Motor neuron (in vitro differentiated cells): ENCODE results near the gene APOBEC4. TPM values are rescaled to one million over a fixed set of nuclear protein-coding genes. Genes with fewer than 3 reads are reported as not detected.

Experiments used
- ATAC-seq, 8 experiments: fragments of 200-7000 bp; cut with Tn5 transposase; replicated peaks in 6 of 8; 2 replicates each; pipeline ENCODE4 v1.8.0; 2021; ENCODE audit warnings: mild to moderate bottlenecking in 8 of 8, moderate library complexity in 8 of 8
- H3K27ac ChIP-seq, 2 donors: fragments of 250-450 bp; sonication (Bioruptor Pico); 2 replicates each; pipeline ENCODE4 v1.9.0; 2021; ENCODE audit warnings: antibody characterized with exemption in 2 of 2, mild to moderate bottlenecking in 2 of 2, moderate library complexity in 1 of 2
- H3K4me1 ChIP-seq, 2 donors: fragments of 250-450 bp; sonication (Bioruptor Pico); replicated peaks in 1 of 2; 2 replicates each; pipeline ENCODE4 v1.6.1; 2021; ENCODE audit warnings: antibody characterized with exemption in 2 of 2, mild to moderate bottlenecking in 2 of 2, moderate library complexity in 1 of 2
- H3K4me3 ChIP-seq, 5 donors: fragments of 250-450 bp; sonication (Bioruptor Pico); 2 replicates each; pipeline ENCODE4 v1.9.0; 2021; ENCODE audit warnings: antibody characterized with exemption in 5 of 5, mild to moderate bottlenecking in 5 of 5, moderate library complexity in 4 of 5
- WGBS, 10 experiments: fragments of 450-650 bp; shearing (Covaris generic); methylation state at CpG; one replicate each; pipeline ENCODE4 v1.0.0; 2022; 5-methylcytosine and 5-hydroxymethylcytosine counted together
- in situ Hi-C, 9 experiments: fragments of 400-800 bp; cut with MboI; loops; one replicate each; pipeline ENCODE4 v1.15.0; 2021; ENCODE audit warnings: low sequenced_read_pairs in 9 of 9, low pct_unique_long_range_greater_than_20kb in 2 of 9; ENCODE audit not compliant: unreplicated experiment in 9 of 9
- total RNA-seq, 8 experiments: library from RNA; unstranded; fragments of 300-600 nt; gene quantifications; 2 replicates each; pipeline versions ENCODE4 v1.2.3 to v1.2.4, GENCODE V29; 2022

Gene APOBEC4
- total RNA-seq, 8 experiments from 2014 or later: 0.42 to 7.2 (median 1.4) TPM

DNA sequence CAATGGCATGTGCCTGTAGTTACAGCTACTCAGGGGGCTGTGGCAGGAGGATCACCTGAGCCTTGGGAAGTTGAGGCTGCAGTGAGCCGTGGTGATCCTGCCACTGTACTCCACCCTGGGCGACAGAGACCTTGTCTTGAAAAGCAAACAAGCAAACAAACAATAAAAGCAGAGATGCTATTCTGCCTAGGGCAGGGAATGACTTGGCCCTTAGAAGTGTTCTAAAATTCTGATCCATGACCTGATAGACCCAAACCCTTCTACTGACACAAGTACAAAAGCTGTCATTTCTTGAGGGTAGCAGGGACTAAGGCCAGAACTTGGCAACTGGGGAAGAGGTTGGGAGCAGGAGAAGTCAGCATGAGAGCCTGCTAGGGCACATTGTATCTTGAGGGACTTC lies 47.2 kb downstream of the APOBEC4 start:
- in situ Hi-C loops: loop anchor here in 1 of 9 experiments (25.0 kb wide), 1 partner anchor 319 kb away; no protein-coding TSS in a partner anchor
- H3K27ac ChIP-seq: no peak overlapping the region
- ATAC-seq: no peak
- no peaks in the 10 kb centered on the region for H3K4me1 ChIP-seq
- no peak overlapping the region for H3K4me3 ChIP-seq
- WGBS, 10 experiments: 87 to 100% (median 95%) methylated on average over 1 to 2 of the region's 2 CpGs; no CpG with 5 or more reads in 5 of the 10 experiments

DNA sequence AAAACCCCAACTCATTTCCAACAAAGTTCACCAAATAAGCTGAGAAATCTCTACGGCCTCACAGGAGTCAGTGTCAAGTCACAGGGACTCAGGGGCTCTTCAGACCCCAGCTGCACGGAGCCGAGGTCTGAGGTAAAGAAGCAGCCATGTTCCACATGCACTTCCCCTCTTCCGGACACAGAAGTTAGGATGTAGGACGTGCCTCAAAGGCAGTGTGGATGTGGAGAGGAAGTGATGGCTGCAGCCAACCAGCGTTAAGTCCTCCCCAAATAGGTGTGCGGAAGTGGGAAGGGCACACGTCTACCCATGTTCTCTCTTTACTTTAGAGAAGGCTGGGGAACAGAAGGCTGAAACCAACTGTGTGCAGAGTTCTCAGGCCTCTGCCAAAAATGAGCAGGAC lies 48.3 kb downstream of the APOBEC4 start:
- WGBS, 10 experiments: 70 to 100% (median 93%) methylated on average over 2 to 5 of the region's 8 CpGs; no CpG with 5 or more reads in 3 of the 10 experiments
- no peak for ATAC-seq
- Histone ChIP-seq H3K27ac (no peak overlapping the region), H3K4me1 (no peaks in the 10 kb centered on the region), H3K4me3 (no peak overlapping the region)
- in situ Hi-C loops: loop anchor here in 1 of 9 experiments (25.0 kb wide), 1 partner anchor 318 kb away; no protein-coding TSS in a partner anchor

DNA sequence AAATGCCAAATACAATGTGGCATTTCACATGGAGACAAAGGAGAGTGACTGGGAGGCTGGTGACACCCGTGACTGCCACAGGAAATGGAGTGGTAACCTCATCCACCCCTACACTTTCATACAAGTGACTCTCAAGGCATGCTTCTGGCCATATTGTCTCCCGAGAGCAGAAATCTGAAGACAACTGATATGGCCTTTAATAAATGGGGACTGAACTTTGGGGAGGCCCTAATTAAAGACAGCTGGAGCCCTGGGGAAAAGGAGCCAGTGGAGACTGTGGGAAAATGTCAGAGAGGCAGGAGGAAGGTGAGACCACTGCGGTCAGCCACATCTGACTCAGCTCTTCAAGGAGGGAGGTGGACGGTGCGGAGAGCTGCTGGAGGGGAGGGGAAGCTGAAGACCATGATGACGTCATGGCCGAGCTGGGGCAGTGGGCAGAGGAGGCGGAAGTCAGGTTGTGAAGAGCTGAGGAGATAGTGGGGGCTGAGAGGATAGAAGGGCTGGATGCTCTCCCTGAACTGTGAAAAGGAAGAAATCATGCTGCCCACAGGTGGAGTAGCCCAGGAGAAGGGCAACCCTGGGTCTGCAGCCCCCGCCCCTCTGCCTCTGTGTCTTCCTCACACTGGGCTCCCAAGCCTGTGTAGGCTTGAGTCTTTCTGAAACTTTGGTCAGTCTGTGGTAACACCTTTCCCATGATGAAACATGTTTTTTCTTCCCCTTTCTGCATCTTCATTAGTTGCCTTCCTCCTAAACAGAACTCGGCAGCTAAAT lies 48.9 kb downstream of the APOBEC4 start:
- Histone ChIP-seq H3K4me1 (no peaks in the 10 kb centered on the region), H3K27ac (no peak overlapping the region), H3K4me3 (no peak overlapping the region)
- in situ Hi-C loops: loop anchor here in 1 of 9 experiments (25.0 kb wide), 1 partner anchor 317 kb away; no protein-coding TSS in a partner anchor
- WGBS, 10 experiments: 17 to 100% (median 75%) methylated on average over 1 to 10 of the region's 10 CpGs; no CpG with 5 or more reads in 2 of the 10 experiments
- ATAC-seq: peak in 3 of 8 experiments; percentile 52 to 86 (median 74)

DNA sequence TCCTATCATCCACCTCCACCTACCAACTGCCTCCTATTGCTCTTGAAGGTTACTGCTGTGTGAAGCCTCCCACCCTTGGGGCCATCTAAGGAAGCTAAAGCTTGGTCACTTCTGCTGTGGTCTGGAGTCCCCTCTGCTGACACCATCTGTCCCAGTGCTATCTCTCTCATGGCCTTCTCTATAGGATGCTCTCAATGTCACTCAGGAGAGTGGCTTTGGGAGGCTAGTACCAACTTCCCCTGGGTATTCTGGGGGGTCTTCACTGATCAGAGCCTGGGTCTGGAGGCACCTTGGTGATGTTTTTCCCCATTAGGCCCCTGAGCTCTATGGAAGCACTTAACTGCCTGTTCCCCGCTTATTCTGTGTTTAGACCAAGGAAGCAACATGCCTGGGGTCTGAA lies 50.6 kb downstream of the APOBEC4 start:
- Histone ChIP-seq H3K4me1 (no peaks in the 10 kb centered on the region), H3K4me3 (no peak overlapping the region), H3K27ac (no peak overlapping the region)
- WGBS, 10 experiments: 80 to 100% (median 100%) methylated on average over 1 of the region's 1 CpG; no CpG with 5 or more reads in 5 of the 10 experiments
- no peak for ATAC-seq
- in situ Hi-C loops: loop anchor here in 1 of 9 experiments (25.0 kb wide), 1 partner anchor 315 kb away; no protein-coding TSS in a partner anchor

DNA sequence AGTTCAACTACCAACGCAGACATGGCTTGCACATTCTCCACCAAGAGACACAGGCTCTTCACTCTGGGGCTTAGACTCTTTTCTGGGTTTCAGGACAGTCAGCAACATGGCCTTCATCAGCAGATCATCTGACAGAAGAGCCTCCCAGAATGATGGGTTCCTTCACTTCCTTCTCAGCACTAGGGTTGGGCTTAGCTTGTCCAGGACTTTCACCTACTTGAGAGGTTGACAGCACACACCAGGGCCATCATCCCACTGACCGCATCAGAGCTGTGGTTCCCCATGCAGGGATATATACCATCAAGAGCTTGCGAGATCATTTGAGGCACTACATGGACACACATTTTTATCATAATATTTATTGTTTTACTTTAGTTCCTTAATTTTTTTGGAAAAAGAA lies 52.5 kb downstream of the APOBEC4 start:
- in situ Hi-C loops: loop anchor here in 1 of 9 experiments (25.0 kb wide), 1 partner anchor 313 kb away; no protein-coding TSS in a partner anchor
- Histone ChIP-seq H3K4me3 (no peak overlapping the region), H3K27ac (no peak overlapping the region), H3K4me1 (no peaks in the 10 kb centered on the region)
- no peak for ATAC-seq
- WGBS, 10 experiments: 0 to 100% (median 100%) methylated on average over 1 to 3 of the region's 3 CpGs; no CpG with 5 or more reads in 1 of the 10 experiments

DNA sequence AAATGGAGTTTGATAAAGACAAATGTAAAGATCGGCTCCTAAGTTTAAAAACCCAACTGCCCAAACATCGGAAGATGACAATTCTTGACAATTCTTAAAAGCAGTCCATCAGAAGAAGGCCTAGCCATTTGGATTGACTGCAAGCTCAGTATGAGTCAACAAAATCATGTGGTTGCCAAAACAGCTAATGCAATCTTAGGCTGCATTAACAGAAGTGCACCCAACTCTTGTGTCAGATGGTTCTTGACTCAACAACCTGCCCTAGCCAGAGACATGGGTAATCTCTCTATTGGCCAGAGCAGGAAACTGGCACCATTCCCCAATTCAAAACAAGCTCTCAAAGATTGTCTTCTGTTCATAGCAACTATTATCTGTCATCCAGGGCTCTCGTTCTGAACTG lies 53.0 kb downstream of the APOBEC4 start:
- Histone ChIP-seq H3K27ac (no peak overlapping the region), H3K4me1 (no peaks in the 10 kb centered on the region), H3K4me3 (no peak overlapping the region)
- in situ Hi-C loops: loop anchor here in 1 of 9 experiments (25.0 kb wide), 1 partner anchor 313 kb away; no protein-coding TSS in a partner anchor
- peak in 2 of 8 experiments; percentile 85 to 87 for ATAC-seq
- WGBS, 10 experiments: 13 to 95% (median 82%) methylated on average over 1 to 3 of the region's 3 CpGs; no CpG with 5 or more reads in 1 of the 10 experiments

DNA sequence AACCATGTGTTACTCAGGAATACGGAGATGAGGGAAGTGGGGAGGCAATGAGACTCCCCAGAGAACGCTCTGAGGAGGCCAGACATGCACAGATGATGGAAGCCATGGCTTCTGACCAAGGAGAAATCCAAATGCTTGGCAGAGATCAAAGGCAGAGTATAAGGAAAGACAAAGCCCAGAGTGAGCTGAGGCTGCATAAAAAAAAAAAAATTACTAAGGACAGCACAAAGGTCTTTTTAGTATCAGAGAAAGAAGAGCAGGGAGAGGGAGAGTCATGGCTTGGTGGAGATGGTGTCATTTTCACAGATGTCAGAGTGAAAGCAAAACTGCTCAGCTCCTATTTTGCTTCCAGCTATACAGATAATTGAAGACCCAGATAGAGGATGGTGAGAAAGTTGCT lies 54.7 kb downstream of the APOBEC4 start:
- WGBS, 10 experiments: 29 to 83% (median 58%) methylated on average over 1 to 2 of the region's 2 CpGs; no CpG with 5 or more reads in 1 of the 10 experiments
- Histone ChIP-seq H3K27ac (no peak overlapping the region), H3K4me1 (no peaks in the 10 kb centered on the region), H3K4me3 (no peak overlapping the region)
- in situ Hi-C loops: no loop called here
- ATAC-seq: peak in 1 of 8 experiments; percentile 62

DNA sequence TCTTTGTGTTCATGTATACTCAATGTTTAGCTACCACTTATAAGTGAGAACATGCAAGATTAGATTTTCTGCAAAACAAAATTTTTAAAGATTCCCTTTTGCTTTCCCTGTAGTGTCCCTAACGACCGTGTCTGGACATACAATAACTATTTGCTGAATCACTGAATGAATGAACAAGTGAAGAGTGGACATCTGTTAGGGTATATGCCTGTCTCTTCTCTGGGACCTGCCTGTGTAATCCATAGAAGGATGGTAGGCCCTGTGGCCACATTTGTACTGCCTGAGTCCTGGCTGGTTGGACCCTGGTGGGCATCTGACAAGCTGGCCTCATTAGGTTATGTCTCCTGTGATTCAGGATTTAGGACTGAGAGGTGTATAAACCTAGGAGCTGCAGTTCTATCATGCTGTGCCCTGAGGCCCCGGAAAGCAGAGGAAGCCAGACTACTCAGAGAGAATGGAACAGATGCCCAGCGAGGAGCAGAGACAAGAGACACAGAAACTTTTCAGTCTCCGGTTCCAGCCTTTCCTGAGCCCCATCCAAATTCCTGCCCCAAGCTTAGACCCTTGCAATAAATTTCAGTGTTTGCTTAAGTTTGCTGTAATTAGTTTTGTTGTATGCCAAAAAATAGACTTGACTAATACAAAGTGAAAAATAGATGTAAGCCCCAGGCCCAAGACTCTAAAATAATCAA lies 55.3 kb downstream of the APOBEC4 start:
- WGBS, 10 experiments: 33 to 98% (median 63%) methylated on average over 2 to 5 of the region's 5 CpGs; no CpG with 5 or more reads in 3 of the 10 experiments
- in situ Hi-C loops: no loop called here
- Histone ChIP-seq H3K4me1 (no peaks in the 10 kb centered on the region), H3K4me3 (no peak overlapping the region), H3K27ac (no peak overlapping the region)
- ATAC-seq: no peak

DNA sequence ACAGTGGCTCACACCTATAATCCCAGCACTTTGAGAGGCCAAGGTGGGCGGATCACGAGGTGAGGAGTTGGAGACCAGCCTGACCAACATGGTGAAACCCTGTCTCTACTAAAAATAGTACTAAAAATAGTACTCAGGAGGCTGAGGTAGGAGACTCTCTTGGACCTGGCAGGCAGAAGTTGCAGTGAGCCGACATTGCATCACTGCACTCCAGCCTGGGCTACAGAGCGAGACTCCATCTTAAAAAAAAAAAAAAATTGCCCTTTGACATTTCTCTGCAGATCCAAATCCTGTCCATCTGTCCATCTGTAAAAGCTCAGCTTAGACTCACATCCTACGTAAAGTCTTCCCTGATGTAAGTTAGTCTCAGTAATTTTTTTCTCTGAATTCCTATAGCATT lies 56.6 kb downstream of the APOBEC4 start:
- no peak for ATAC-seq
- Histone ChIP-seq H3K4me1 (no peaks in the 10 kb centered on the region), H3K27ac (no peak overlapping the region), H3K4me3 (no peak overlapping the region)
- 75 to 100% (median 92%) methylated on average over 1 to 5 of the region's 5 CpGs for WGBS, 10 experiments
- in situ Hi-C loops: no loop called here

Other genes with a start within 250 kb of the APOBEC4 start
- 10 to 100 TPM in 5 of 8 experiments, 1 to 10 TPM in 1, under 1 TPM in 2; 0.25 to 68.9 (median 37.4) TPM for gene NMNAT2, start 234.9 kb downstream of the APOBEC4 start, total RNA-seq
- 10 to 100 TPM; 12.0 to 51.6 (median 26.8) TPM for gene SMG7, start 180.8 kb downstream of the APOBEC4 start, total RNA-seq
- gene NCF2, start 62.9 kb downstream of the APOBEC4 start, total RNA-seq: 10 to 100 TPM in 1 of 8 experiments, 1 to 10 TPM in 3, under 1 TPM in 4; 0.27 to 24.8 (median 0.77) TPM
- gene ARPC5, start 17.5 kb downstream of the APOBEC4 start, total RNA-seq: 100 to 1,000 TPM; 119 to 670 (median 172) TPM
- 10 to 100 TPM in 5 of 8 experiments, 1 to 10 TPM in 3; 8.4 to 92.5 (median 18.0) TPM for gene RGL1, start 151.8 kb upstream of the APOBEC4 start, total RNA-seq